Subcutaneous abdominal adipose tissue (tissue), 5 donors: ENCODE results near the gene TNIK.

ENCODE experiments used
- H3K27ac ChIP-seq: one replicate; pipeline ENCODE4 v1.7.0; 2013; ENCODE audit warnings: low read depth, mild to moderate bottlenecking, inconsistent platforms, low read length, moderate library complexity
- H3K27me3 ChIP-seq, 5 donors: one replicate each; pipeline ENCODE4 v1.7.0; 2013; ENCODE audit warnings: low read length in 5 of 5, inconsistent platforms in 1 of 5; ENCODE audit not compliant: control insufficient read depth in 5 of 5, insufficient read depth in 4 of 5
- H3K36me3 ChIP-seq, 5 donors: one replicate each; pipeline ENCODE4 v1.7.0; 2013; ENCODE audit warnings: low read length in 5 of 5; ENCODE audit not compliant: control insufficient read depth in 5 of 5, insufficient read depth in 5 of 5
- H3K4me1 ChIP-seq, 5 donors: one replicate each; pipeline ENCODE4 v1.7.0; 2013; ENCODE audit warnings: low read length in 5 of 5, mild to moderate bottlenecking in 3 of 5, moderate library complexity in 1 of 5; ENCODE audit not compliant: control insufficient read depth in 5 of 5, insufficient read depth in 5 of 5
- H3K4me3 ChIP-seq, 5 donors: one replicate each; pipeline ENCODE4 v1.7.0; 2013; ENCODE audit warnings: low read length in 5 of 5, low read depth in 1 of 5
- H3K9ac ChIP-seq, 5 donors: one replicate each; pipeline ENCODE4 v1.7.0; 2013; ENCODE audit warnings: low read length in 5 of 5, mild to moderate bottlenecking in 4 of 5, moderate library complexity in 3 of 5
- H3K9me3 ChIP-seq, 5 donors: one replicate each; pipeline ENCODE4 v1.7.0; 2013; ENCODE audit warnings: low read length in 5 of 5; ENCODE audit not compliant: control insufficient read depth in 5 of 5
- donor health status: healthy.
- donor health status: healthy.
- donor health status: healthy.
- donor health status: healthy.
- donor health status: healthy.

Gene TNIK

DNA sequence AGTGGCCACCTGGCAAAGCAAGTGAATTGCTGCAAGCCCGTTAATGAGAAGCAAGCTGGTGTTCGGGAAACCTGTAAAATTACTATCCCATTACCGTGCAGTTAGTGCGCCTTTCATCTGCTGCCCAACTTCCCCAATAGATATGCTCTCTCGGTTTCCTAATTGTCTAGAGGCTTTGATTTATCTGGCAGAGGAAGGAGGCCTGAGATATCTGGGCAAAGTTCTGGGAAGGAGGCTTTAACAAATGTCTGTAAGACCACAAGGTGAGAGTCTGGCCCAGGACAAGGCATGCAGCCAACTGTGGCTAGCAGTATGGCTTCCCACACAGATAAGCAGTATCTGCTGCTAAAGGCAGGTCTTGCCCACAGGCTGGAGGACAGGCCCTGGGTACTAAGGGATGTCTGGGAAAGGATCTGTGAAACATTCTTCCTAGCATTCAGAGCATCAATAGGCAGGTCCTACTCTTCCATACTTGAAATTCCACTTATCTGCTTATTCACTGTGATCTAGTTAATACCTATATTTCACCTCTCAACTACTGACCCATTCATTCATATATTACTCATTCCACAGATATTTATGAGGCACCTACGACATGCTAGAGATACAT lies 303.7 kb downstream of the TNIK start:
- no peak overlapping the region for H3K9ac ChIP-seq

GRCh38 chr3:171155122-171155700 lies 305.0 kb downstream of the TNIK start:
- Histone ChIP-seq H3K9ac (no peak overlapping the region), H3K27me3 (no peaks in the 10 kb centered on the region), H3K9me3 (no peaks in the 10 kb centered on the region), H3K27ac (no peak overlapping the region), H3K4me1 (peaks cover 0 to 3% (median 0%) of the 10 kb centered on the region in 5 donors), H3K4me3 (no peak overlapping the region), H3K36me3 (no peaks in the 10 kb centered on the region)

More for the DNA sequence above, 303.7 kb downstream of the TNIK start:
- Histone ChIP-seq H3K36me3 (no peaks in the 10 kb centered on the region), H3K9me3 (no peaks in the 10 kb centered on the region), H3K4me3 (no peak overlapping the region), H3K4me1 (peaks cover 0 to 3% (median 0%) of the 10 kb centered on the region in 5 donors), H3K27me3 (no peaks in the 10 kb centered on the region), H3K27ac (no peak overlapping the region)

DNA sequence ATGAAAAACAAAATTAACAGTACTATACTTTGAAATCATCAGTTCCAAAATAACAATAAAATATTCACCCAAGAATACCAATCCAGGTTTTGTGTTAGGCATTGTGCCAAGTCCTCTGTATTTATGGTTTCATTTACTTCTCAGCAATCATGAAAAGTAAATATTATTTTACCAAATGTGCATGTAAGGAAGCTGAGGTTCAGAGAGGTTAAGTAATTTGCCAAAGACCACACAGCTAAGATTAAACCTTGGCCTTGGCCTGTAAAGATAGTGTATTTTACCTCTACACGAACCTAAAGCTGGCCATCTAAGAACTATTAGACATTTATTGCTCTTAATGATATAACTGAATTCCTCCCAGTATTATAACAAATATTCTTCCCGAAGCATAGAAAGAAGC lies 309.3 kb downstream of the TNIK start:
- H3K4me3 ChIP-seq = no peak overlapping the region
- H3K9ac ChIP-seq = no peak overlapping the region
- H3K9me3 ChIP-seq = no peaks in the 10 kb centered on the region
- H3K27me3 ChIP-seq = no peaks in the 10 kb centered on the region
- no peaks in the 10 kb centered on the region for H3K36me3 ChIP-seq
- no peak overlapping the region for H3K27ac ChIP-seq
- peaks cover 0 to 3% (median 0%) of the 10 kb centered on the region in 5 donors for H3K4me1 ChIP-seq

DNA sequence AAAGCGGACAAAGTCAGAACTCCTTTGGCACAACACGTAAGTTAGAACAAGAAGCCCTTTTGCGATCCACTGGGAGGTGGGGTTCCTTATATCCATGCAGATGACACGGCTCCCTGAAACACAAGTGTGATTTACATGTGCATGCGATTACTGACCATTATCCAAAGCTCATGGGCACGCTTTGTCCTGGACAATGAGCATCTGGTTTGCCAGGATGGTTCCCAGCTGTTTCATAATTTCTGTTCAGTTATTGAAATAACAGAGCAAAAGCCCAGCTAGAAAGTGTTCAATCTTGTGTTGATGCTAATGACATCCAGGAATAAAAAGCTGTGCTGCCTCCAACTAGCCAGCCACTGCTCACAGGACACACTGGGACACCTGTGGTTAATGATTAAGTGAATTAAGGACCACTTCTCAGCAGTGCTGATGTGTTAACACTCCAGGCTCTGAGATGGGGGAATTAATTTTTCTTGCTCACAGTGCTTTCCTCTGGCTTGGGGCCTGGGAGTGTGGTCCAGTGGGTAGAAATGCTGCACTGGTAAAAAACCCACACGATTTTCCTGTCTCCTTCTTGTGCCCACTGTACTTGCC lies 310.6 kb downstream of the TNIK start:
- Histone ChIP-seq H3K27ac (no peak overlapping the region), H3K9ac (no peak overlapping the region), H3K27me3 (no peaks in the 10 kb centered on the region), H3K9me3 (no peaks in the 10 kb centered on the region), H3K4me3 (no peak overlapping the region), H3K36me3 (no peaks in the 10 kb centered on the region), H3K4me1 (no peaks in the 10 kb centered on the region)

DNA sequence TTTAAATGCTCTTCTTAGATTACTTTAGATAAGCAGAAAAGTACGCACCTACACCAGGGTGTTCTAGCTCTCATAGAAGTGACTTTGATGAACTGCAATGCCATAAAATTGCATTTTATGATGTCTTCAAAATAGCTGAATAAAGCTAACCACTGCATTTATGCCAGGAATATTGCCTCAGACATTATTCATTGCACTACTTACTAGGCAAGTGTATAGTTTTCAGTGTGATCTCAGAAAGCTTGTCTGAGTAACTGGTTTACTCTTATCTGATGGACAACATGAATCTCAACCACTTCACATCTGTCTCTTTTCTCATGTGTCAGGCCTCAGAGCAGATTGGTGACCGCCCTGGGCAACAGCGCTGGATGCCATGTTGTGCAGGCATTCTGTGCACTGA lies 314.4 kb downstream of the TNIK start:
- no peak overlapping the region for H3K4me3 ChIP-seq
- H3K4me1 ChIP-seq = no peaks in the 10 kb centered on the region
- no peak overlapping the region for H3K9ac ChIP-seq
- no peaks in the 10 kb centered on the region for H3K27me3 ChIP-seq
- no peaks in the 10 kb centered on the region for H3K9me3 ChIP-seq
- no peaks in the 10 kb centered on the region for H3K36me3 ChIP-seq
- no peak overlapping the region for H3K27ac ChIP-seq

- H3K9ac ChIP-seq = no peak overlapping the region
These were observed 317.2 kb downstream of the TNIK start for GRCh38 chr3:171142985-171143384.

DNA sequence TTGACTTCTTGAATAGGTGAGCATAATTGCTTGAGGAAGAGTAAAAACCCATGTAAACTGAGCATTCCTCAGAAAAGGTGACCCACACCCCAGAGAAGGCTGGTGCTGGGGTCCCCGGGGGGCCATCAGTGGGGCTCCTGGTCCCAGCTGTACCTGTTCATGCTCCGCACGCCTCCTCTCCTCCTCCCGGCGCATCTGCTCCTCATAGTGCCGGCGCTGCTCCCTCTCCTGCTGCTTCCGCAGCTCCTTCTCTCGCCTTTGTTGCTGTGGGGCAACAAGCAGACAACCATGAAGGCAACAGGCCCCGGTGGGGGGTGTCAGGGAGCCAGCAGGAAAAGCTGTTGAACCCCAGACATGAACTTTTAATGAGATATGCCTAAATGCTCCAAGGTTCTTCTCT lies 320.0 kb downstream of the TNIK start:
- Histone ChIP-seq H3K27ac (no peak overlapping the region), H3K4me1 (no peaks in the 10 kb centered on the region), H3K36me3 (no peaks in the 10 kb centered on the region), H3K9ac (no peak overlapping the region), H3K9me3 (no peaks in the 10 kb centered on the region), H3K4me3 (no peak overlapping the region), H3K27me3 (no peaks in the 10 kb centered on the region)

More at GRCh38 chr3:171142985-171143384, 317.2 kb downstream of the TNIK start:
- Histone ChIP-seq H3K36me3 (no peaks in the 10 kb centered on the region), H3K27me3 (no peaks in the 10 kb centered on the region), H3K4me1 (no peaks in the 10 kb centered on the region), H3K4me3 (no peak overlapping the region), H3K9me3 (no peaks in the 10 kb centered on the region), H3K27ac (no peak overlapping the region)

DNA sequence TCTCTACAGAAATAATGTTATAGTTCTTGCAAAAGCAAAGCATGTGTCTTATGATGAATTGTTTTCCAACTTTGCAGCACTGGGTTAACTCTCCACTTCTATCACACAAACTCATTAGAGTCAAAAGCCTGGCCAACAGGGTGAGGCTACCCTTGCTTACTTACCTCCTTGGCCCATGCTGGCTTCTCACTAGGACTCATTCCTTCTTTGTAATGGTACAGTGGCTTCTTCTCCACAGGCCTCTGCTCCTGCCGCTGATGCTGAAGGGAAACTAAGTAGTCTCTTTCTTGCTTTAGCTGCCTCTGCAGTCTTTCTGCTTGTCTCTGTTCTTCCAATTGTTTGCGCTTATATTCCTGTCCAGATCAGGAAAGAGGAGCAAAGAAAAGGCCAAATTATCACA lies 322.2 kb downstream of the TNIK start:
- no peaks in the 10 kb centered on the region for H3K36me3 ChIP-seq
- no peaks in the 10 kb centered on the region for H3K27me3 ChIP-seq
- H3K9ac ChIP-seq = no peak overlapping the region
- no peak overlapping the region for H3K4me3 ChIP-seq
- no peaks in the 10 kb centered on the region for H3K4me1 ChIP-seq
- no peaks in the 10 kb centered on the region for H3K9me3 ChIP-seq
- no peak overlapping the region for H3K27ac ChIP-seq

GRCh38 chr3:171135549-171135948 lies 324.7 kb downstream of the TNIK start:
- no peak overlapping the region for H3K27ac ChIP-seq

GRCh38 chr3:171133796-171134569 lies 326.2 kb downstream of the TNIK start:
- no peak overlapping the region for H3K27ac ChIP-seq
- H3K27me3 ChIP-seq = no peaks in the 10 kb centered on the region
- no peaks in the 10 kb centered on the region for H3K9me3 ChIP-seq
- H3K4me3 ChIP-seq = no peak overlapping the region
- no peaks in the 10 kb centered on the region for H3K36me3 ChIP-seq
- H3K4me1 ChIP-seq = no peaks in the 10 kb centered on the region
- H3K9ac ChIP-seq = no peak overlapping the region

More at GRCh38 chr3:171135549-171135948, 324.7 kb downstream of the TNIK start:
- Histone ChIP-seq H3K27me3 (no peaks in the 10 kb centered on the region), H3K4me1 (no peaks in the 10 kb centered on the region), H3K9me3 (no peaks in the 10 kb centered on the region), H3K9ac (no peak overlapping the region), H3K36me3 (no peaks in the 10 kb centered on the region), H3K4me3 (no peak overlapping the region)
